ENCODE results near the gene PAK6. TPM values are rescaled to one million over a fixed set of nuclear protein-coding genes. Genes with fewer than 3 reads are reported as not detected.

PAK6 gene
- total RNA-seq, 1 donor from 2014 or later, result 5.7 TPM

DNA sequence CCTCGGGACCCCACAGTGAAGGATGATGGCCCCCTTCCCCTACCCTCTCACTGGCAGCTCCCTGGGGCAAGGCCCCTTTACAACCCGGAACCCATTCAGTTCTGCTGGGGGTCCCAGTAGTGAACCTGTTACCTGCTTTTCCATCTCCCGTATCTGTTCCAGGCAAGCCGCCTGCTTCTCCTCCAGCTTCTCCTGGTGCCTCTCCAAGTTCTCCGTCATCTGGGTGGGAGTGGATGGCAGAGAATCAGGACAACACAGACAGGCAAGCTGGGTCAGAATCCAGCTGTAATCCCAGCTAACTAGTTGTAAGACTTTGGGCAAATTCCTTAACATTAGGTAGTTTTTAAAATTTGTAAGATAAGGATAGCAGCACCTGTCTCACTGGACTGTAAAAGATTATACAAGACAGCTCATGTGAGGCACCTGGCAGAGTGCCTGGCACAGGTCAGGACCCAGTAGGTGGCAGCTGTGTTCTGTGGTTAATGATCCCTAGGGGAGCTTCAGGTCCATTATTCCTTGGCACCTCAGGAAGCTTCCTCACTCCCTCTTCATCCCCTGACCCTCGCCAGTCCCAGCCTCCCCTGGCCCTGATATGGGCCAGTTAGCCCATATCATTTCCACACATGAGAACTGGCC is 50.4 kb downstream of the PAK6 start:
- ATAC-seq, result no peak
- no peak for DNase-seq
- intact Hi-C loops (cut with DNase I), result no loop called here
- TF ChIP-seq, protein P1, sequence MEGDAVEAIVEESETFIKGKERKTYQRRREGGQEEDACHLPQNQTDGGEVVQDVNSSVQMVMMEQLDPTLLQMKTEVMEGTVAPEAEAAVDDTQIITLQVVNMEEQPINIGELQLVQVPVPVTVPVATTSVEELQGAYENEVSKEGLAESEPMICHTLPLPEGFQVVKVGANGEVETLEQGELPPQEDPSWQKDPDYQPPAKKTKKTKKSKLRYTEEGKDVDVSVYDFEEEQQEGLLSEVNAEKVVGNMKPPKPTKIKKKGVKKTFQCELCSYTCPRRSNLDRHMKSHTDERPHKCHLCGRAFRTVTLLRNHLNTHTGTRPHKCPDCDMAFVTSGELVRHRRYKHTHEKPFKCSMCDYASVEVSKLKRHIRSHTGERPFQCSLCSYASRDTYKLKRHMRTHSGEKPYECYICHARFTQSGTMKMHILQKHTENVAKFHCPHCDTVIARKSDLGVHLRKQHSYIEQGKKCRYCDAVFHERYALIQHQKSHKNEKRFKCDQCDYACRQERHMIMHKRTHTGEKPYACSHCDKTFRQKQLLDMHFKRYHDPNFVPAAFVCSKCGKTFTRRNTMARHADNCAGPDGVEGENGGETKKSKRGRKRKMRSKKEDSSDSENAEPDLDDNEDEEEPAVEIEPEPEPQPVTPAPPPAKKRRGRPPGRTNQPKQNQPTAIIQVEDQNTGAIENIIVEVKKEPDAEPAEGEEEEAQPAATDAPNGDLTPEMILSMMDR (IDR thresholded peaks at IDR 0.05), result no peak
- Histone ChIP-seq H3K9me3 (no peaks in the 10 kb centered on the region), H3K27ac (no peak overlapping the region), H3K4me1 (peaks cover 22% of the 10 kb centered on the region), H3K27me3 (peaks cover 3% of the 10 kb centered on the region), H3K4me3 (no peak overlapping the region), H3K36me3 (no peaks in the 10 kb centered on the region)

DNA sequence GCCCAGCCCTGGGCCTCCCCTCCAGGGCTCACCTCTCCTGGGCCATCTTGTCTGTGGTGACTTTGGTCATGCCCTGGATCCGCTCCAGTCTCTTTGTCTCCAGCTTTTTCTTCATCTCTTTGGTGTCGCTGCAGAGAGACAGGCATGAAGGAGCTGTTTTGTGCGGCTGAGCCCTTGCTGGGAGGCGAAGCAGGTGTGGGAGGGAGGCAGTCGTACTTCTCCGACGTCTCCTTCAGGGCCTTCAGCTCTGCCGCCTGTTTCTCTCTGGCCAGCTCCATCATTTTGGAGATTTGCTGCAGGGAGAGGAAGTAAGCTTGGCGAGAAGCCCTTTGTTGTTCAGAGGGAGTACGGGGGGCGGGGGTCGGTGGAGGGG is 51.7 kb downstream of the PAK6 start:
- TF ChIP-seq, protein P1 (IDR thresholded peaks at IDR 0.05), result no peak
- intact Hi-C loops (cut with DNase I), result no loop called here
- ATAC-seq (no peak), DNase-seq (no peak)
- Histone ChIP-seq H3K4me3 (no peak overlapping the region), H3K4me1 (peaks cover 17% of the 10 kb centered on the region), H3K36me3 (no peaks in the 10 kb centered on the region), H3K27me3 (no peaks in the 10 kb centered on the region), H3K27ac (no peak overlapping the region), H3K9me3 (no peaks in the 10 kb centered on the region)

DNA sequence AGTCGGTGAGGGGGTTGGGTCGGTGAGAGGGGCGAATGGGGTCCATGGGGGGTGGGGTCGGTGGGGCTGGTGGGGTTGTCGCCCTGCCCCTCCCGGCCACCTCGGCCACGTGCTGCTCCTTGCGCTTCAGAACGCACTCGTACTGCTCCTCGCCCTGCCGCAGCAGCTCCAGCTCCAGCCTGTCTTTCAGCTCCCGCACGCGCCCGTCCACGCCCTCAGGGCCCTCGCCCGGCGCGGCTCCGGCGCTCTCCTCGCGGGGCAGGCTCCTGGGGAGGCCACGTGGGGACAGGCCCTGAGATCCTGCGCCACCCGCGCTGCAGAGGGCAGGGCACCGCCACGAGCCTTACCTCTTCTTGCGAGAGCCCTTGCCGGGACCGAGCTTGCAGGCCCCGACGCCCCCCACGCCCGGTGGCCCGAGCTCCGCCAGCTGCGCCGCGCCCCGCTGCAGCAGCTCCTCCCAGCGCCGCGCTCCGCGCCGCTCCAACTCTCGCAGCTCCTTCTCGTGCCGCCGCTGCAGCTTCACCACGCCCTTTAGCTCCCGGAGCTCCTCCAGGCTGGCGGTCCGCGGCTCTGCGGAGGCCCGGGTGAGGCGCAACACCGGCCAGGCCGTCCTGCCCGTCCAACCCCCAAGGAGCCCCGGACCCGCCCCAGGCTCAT is 52.2 kb downstream of the PAK6 start:
- TF ChIP-seq, protein P1 (IDR thresholded peaks at IDR 0.05), result no peak
- peaks cover 12% of the 10 kb centered on the region for H3K4me1 ChIP-seq
- intact Hi-C loops (cut with DNase I), result no loop called here
- ATAC-seq (peak; percentile 79), DNase-seq (peak; percentile 82)
- H3K27me3 ChIP-seq, result no peaks in the 10 kb centered on the region
- peak overlapping the region; percentile 25 for H3K4me3 ChIP-seq
- no peak overlapping the region for H3K27ac ChIP-seq
- H3K9me3 ChIP-seq, result no peaks in the 10 kb centered on the region
- no peaks in the 10 kb centered on the region for H3K36me3 ChIP-seq

DNA sequence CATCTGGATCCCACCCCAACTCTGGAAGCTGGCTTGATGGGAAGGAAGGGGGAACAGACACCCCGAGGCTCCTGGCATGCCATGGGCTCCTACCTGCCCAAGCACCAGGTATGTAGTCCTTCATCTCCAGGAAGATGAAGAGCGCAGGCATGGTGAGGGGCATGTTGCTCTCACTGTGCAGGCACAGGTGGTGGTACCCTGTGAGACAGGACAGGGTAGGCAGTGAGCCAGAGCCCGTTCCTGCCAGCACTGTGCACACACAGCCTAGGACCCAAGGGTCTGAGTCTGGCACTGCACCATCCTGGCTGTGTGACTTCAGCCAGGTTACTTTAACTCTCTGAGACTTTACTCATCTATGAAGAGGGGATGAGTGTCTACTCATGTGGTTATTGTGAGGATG is 53.4 kb downstream of the PAK6 start:
- TF ChIP-seq, protein P1 (IDR thresholded peaks at IDR 0.05), result no peak
- Histone ChIP-seq H3K4me1 (peaks cover 10% of the 10 kb centered on the region), H3K27ac (no peak overlapping the region), H3K36me3 (no peaks in the 10 kb centered on the region), H3K9me3 (no peaks in the 10 kb centered on the region), H3K27me3 (no peaks in the 10 kb centered on the region), H3K4me3 (no peak overlapping the region)
- intact Hi-C loops (cut with DNase I), result no loop called here
- no peak for DNase-seq
- ATAC-seq, result no peak

DNA sequence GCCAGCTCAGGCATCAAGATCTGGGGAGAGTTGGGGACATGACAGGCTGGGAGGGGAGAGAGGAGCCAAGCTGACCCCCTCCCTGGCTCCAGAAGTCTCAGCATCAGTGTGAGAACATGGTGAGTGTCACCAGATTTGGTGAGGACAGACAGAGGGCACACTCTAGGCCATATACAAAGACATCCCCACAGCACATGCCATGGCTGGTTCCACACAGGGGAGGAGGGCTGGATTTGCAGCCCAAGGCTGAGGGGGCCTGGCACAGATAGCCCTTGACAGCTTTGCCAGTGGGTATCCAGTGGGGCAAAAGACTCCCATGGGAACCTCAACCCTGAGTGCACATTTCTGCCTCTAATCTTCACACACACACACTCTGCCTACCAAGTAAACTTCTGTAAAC is 54.1 kb downstream of the PAK6 start:
- ATAC-seq (no peak), DNase-seq (no peak)
- Histone ChIP-seq H3K4me1 (peaks cover 10% of the 10 kb centered on the region), H3K27ac (no peak overlapping the region), H3K4me3 (no peak overlapping the region), H3K27me3 (no peaks in the 10 kb centered on the region), H3K9me3 (no peaks in the 10 kb centered on the region), H3K36me3 (peaks cover 7% of the 10 kb centered on the region)
- intact Hi-C loops (cut with DNase I), result no loop called here
- TF ChIP-seq, protein P1 (IDR thresholded peaks at IDR 0.05), result no peak
